Measurements from ENCODE around the gene TFF1.

Gene TFF1

DNA sequence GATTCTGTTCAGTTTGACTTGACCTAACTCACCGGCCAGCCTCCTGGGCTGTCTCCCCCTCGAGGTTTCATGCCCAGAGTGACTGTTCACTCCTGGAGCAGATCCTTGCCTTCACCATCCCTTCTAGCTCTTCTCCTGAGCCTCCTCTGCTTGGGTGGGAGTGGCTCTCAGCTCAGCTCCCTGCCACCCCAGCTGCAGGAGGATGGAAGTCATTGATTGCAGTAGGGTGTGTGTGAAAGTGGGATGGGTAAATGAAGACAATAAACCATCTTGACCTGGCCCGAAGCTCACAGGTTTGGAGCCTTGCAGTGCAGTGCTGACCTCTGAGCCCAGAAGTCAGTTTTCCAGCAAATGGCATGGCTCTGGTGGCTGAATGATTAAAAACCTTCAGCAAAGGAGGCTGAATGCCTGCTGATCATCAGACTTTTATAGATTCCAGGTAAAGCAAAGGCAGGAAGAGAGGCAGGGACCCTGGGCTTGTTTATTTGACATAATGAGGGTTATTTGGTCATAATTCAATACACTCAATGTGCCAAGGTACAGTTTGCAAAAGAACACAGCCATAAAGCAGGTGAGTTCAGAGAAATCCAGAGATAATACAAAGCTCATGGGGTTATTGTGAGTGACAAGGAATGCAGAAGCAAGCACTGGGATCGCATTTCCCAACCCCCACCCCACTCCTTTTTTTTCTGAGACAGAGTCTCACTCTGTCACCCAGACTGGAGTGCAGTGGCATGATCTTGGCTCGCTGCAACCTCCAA lies 33.6 kb downstream of the TFF1 start (continued):
- TF ChIP-seq ELK4 (IDR thresholded peaks at IDR 0.05; ENCODE audit: borderline replicate concordance, low read depth, low read length) = no peak

DNA sequence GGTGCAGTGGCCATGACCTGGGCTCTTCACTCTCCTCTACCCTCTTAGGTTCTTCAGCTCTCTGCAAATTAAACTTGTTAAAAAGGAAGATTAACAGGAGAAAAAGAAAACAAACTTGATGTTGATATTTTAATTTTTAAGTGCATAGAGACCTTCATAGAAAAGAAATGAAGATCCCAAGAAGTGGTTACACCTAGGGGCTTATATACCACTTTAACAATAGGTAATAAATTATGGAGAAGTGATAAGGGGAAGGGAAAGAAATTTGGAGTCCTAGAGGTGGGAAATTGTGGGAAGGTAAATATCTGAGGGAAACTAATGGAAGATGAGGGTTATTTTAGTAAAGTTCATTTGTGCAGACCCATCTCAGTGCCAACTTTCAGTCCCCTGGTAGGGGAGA lies 34.7 kb downstream of the TFF1 start:
- Histone ChIP-seq H3K4me3 (ENCODE audit: low read depth, low read length) (no peak overlapping the region), H3K27ac (ENCODE audit: extremely low read depth, low read depth, low read length) (no peak overlapping the region), H3K4me1 (ENCODE audit: control insufficient read depth, insufficient read depth, low read length) (no peaks in the 10 kb centered on the region), H3K9me3 (ENCODE audit: control insufficient read depth, insufficient read depth, low read depth, low read length) (no peaks in the 10 kb centered on the region; the same call in 1 of the 2 replicates), H3K36me3 (ENCODE audit: control insufficient read depth in 2 of 2, insufficient read depth in 1 of 2, low read length in 2 of 2) (no peaks in the 10 kb centered on the region)
- TF ChIP-seq PRDM1 (tag by site-specific recombination; IDR thresholded peaks at IDR 0.05) (no peak), ZNF654 (tag by site-specific recombination; IDR thresholded peaks at IDR 0.05; ENCODE audit: low read depth) (no peak), SCRT2 (tag by site-specific recombination; IDR thresholded peaks at IDR 0.05) (no peak), ZNF211 (tag by site-specific recombination; IDR thresholded peaks at IDR 0.05; ENCODE audit: low read depth) (peak; percentile 96), ZNF26 (tag by site-specific recombination; IDR thresholded peaks at IDR 0.05) (no peak)
- POLR2A ChIA-PET = no interaction called here
- CTCF ChIA-PET = interaction anchor here (1.1 kb wide), 1 partner anchor 8 kb away, joined by 3 read pairs; no protein-coding TSS in a partner anchor

GRCh38 chr21:42330380-42331371 lies 35.7 kb downstream of the TFF1 start:
- CTCF ChIA-PET = interaction anchor here (0.5 to 1.3 kb wide), 4 partner anchors 9 to 701 kb away, joined by 3 to 6 read pairs (median 4); no protein-coding TSS in a partner anchor
- TF ChIP-seq, protein P1, sequence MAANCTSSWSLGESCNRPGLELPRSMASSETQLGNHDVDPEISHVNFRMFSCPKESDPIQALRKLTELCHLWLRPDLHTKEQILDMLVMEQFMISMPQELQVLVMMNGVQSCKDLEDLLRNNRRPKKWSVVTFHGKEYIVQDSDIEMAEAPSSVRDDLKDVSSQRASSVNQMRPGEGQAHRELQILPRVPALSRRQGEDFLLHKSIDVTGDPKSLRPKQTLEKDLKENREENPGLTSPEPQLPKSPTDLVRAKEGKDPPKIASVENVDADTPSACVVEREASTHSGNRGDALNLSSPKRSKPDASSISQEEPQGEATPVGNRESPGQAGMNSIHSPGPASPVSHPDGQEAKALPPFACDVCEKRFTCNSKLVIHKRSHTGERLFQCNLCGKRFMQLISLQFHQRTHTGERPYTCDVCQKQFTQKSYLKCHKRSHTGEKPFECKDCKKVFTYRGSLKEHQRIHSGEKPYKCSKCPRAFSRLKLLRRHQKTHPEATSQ (tag by site-specific recombination; IDR thresholded peaks at IDR 0.05) = no peak
- TF ChIP-seq ZBTB49 (tag by site-specific recombination; IDR thresholded peaks at IDR 0.05; ENCODE audit: low read depth) = no peak
- POLR2A ChIA-PET = no interaction called here
- H3K9me3 ChIP-seq (ENCODE audit: control insufficient read depth, insufficient read depth, low read depth, low read length) = no peaks in the 10 kb centered on the region; the same call in 1 of the 2 replicates
- no peaks in the 10 kb centered on the region for H3K4me1 ChIP-seq (ENCODE audit: control insufficient read depth, insufficient read depth, low read length)
- no peak overlapping the region for H3K4me3 ChIP-seq (ENCODE audit: low read depth, low read length)
- H3K27ac ChIP-seq (ENCODE audit: extremely low read depth, low read depth, low read length) = no peak overlapping the region
- no peaks in the 10 kb centered on the region for H3K36me3 ChIP-seq (ENCODE audit: control insufficient read depth in 2 of 2, insufficient read depth in 1 of 2, low read length in 2 of 2)

- H3K36me3 ChIP-seq (ENCODE audit: control insufficient read depth in 2 of 2, insufficient read depth in 1 of 2, low read length in 2 of 2) = no peaks in the 10 kb centered on the region
- H3K9me3 ChIP-seq (ENCODE audit: control insufficient read depth, insufficient read depth, low read depth, low read length) = no peaks in the 10 kb centered on the region
- no peak overlapping the region for H3K27ac ChIP-seq (ENCODE audit: extremely low read depth, low read depth, low read length)
- H3K4me1 ChIP-seq (ENCODE audit: control insufficient read depth, insufficient read depth, low read length) = no peaks in the 10 kb centered on the region
- CTCF ChIA-PET = interaction anchor here (0.6 to 3.9 kb wide), 5 partner anchors 12 to 269 kb away, joined by 3 to 26 read pairs (median 5); no protein-coding TSS in a partner anchor
- H3K4me3 ChIP-seq (ENCODE audit: low read depth, low read length) = no peak overlapping the region
- POLR2A ChIA-PET = interaction anchor here (0.5 kb wide), 1 partner anchor 38 kb away, joined by 3 read pairs; no protein-coding TSS in a partner anchor
- TF ChIP-seq SP3 (tag by site-specific recombination; IDR thresholded peaks at IDR 0.05) (no peak), ZNF350 (tag by site-specific recombination; IDR thresholded peaks at IDR 0.05) (no peak), CTCF (tag by site-specific recombination; IDR thresholded peaks at IDR 0.05) (no peak), ZNF521 (tag by site-specific recombination; IDR thresholded peaks at IDR 0.05) (no peak), ZNF169 (tag by site-specific recombination; IDR thresholded peaks at IDR 0.05) (no peak), ZBTB26 (tag by site-specific recombination; optimal IDR thresholded peaks at IDR 0.05) (no peak), ZNF423 (tag by site-specific recombination; IDR thresholded peaks at IDR 0.05) (no peak), ZBTB20 (tag by site-specific recombination; IDR thresholded peaks at IDR 0.05) (no peak)
Observed at GRCh38 chr21:42324896-42325295, 41.4 kb downstream of the TFF1 start.
